PFSK-1 (cell line): Measurements from ENCODE around the gene KHK.

Experiments used
- FOXP2 ChIP-seq: optimal IDR thresholded peaks from 2 replicates; pipeline ENCODE3; 2011; ENCODE audit warnings: borderline replicate concordance, control low read depth, inconsistent platforms; ENCODE audit not compliant: insufficient read depth; ENCODE audit errors: extremely low read length, extremely low read depth
- POLR2AphosphoS5 ChIP-seq: IDR thresholded peaks from 2 replicates; pipeline ENCODE4 v1.6.1; 2012; ENCODE audit warnings: low read depth, mild to moderate bottlenecking, control low read depth, low read length, moderate library complexity
- REST ChIP-seq, 2 experiments: IDR thresholded peaks; 2 replicates each; pipeline versions ENCODE4 v1.6.1 to v1.8.0; 2011 to 2012; ENCODE audit warnings: low read depth in 2 of 2, low read length in 2 of 2, control low read depth in 1 of 2, inconsistent platforms in 1 of 2, mild to moderate bottlenecking in 1 of 2, moderate library complexity in 1 of 2; ENCODE audit not compliant: insufficient read depth in 1 of 2
- SIN3A ChIP-seq: IDR thresholded peaks from 2 replicates; pipeline ENCODE4 v1.6.1; 2012; ENCODE audit warnings: mild to moderate bottlenecking, low read length, moderate library complexity, borderline replicate concordance; ENCODE audit not compliant: insufficient read depth
- TAF1 ChIP-seq: IDR thresholded peaks from 2 replicates; pipeline ENCODE4 v1.6.1; 2012; ENCODE audit warnings: low read length, control low read depth, borderline replicate concordance; ENCODE audit not compliant: insufficient read depth

- TF ChIP-seq SIN3A (no peak), POLR2AphosphoS5 (no peak), TAF1 (no peak), REST (IDR thresholded peaks at IDR 0.05; ENCODE audit: insufficient read depth in 1 of 2, low read depth in 2 of 2, low read length in 2 of 2) (no peak), FOXP2 (no peak)
These were observed 28.4 kb upstream of the KHK start for GRCh38 chr2:27058210-27058609.
